Activated CD4-positive, alpha-beta T cell treated with anti-CD3 and anti-CD28 coated beads for 48 hours (primary cell): ENCODE data around the gene IL17B.

Experiments used
- DNase-seq: peaks from one replicate; pipeline ENCODE4 v3.0.0-alpha.2; 2020

The IL17B gene

GRCh38 chr5:149379177-149379761, at the start of gene IL17B:
Gene IL17B (minus strand): TSS chr5:149379292. CDS start chr5:149379225, 67 bp downstream.
- DNase-seq = no peak

- no peak for DNase-seq
Observed at GRCh38 chr5:149428032-149428431, 48.9 kb upstream of the IL17B start.

- no peak for DNase-seq
Observed at GRCh38 chr5:149427374-149427773, 48.3 kb upstream of the IL17B start.

GRCh38 chr5:149426931-149427330, 47.8 kb upstream of the IL17B start:
- DNase-seq = no peak

- DNase-seq = no peak
Observed at GRCh38 chr5:149425729-149426128, 46.6 kb upstream of the IL17B start.

GRCh38 chr5:149424371-149425315, 45.6 kb upstream of the IL17B start:
- no peak for DNase-seq

- no peak for DNase-seq
Observed at GRCh38 chr5:149423794-149424268, 44.7 kb upstream of the IL17B start.

GRCh38 chr5:149423049-149423793, 44.1 kb upstream of the IL17B start:
- DNase-seq = no peak

GRCh38 chr5:149422366-149423048, 43.4 kb upstream of the IL17B start:
- no peak for DNase-seq

- no peak for DNase-seq
Observed at GRCh38 chr5:149421834-149422233, 42.7 kb upstream of the IL17B start.

- no peak for DNase-seq
Observed at GRCh38 chr5:149421372-149421685, 42.2 kb upstream of the IL17B start.

GRCh38 chr5:149420545-149421371, 41.7 kb upstream of the IL17B start:
- no peak for DNase-seq

GRCh38 chr5:149419859-149420544, 40.9 kb upstream of the IL17B start:
- no peak for DNase-seq

- DNase-seq = no peak
Observed at GRCh38 chr5:149419532-149419858, 40.4 kb upstream of the IL17B start.

GRCh38 chr5:149418910-149419531, 39.9 kb upstream of the IL17B start:
- no peak for DNase-seq

- no peak for DNase-seq
Observed at GRCh38 chr5:149417711-149418368, 38.7 kb upstream of the IL17B start.

- DNase-seq = no peak
Observed at GRCh38 chr5:149416987-149417710, 38.1 kb upstream of the IL17B start.

- DNase-seq = no peak
Observed at GRCh38 chr5:149415066-149415967, 36.2 kb upstream of the IL17B start.
